ENCODE measurements around the gene LMAN2. TPM values are rescaled to one million over a fixed set of nuclear protein-coding genes. Genes with fewer than 3 reads are reported as not detected.
"Not testable (repeated sequence)": the region's sequence is repeated elsewhere in the genome, so short reads cannot be mapped to it uniquely, and the experiment has no call there.

The LMAN2 gene
- total RNA-seq, 2 experiments from 2014 or later = 119 to 127 TPM

GRCh38 chr5:177343000-177343399, 8.5 kb downstream of the LMAN2 start:
- H3K4me3 Mint-ChIP-seq; H3K27ac Mint-ChIP-seq; POLR2A ChIA-PET; ATAC-seq; H3K9me3 Mint-ChIP-seq (ENCODE audit: insufficient read depth); H3K27me3 Mint-ChIP-seq (ENCODE audit: low read depth); DNase-seq: not testable (repeated sequence)
- Mint-ChIP-seq H3K36me3 (ENCODE audit: low read depth) (peaks cover 43% of the 10 kb centered on the region), H3K4me1 (ENCODE audit: low read depth) (peaks cover 43% of the 10 kb centered on the region)
- CTCF ChIA-PET = interaction anchor here (1.3 kb wide), 1 partner anchor 14 kb away, joined by 4 read pairs; the partner anchor contains the start of gene RGS14

- H3K4me3 Mint-ChIP-seq = no peak overlapping the region
- no peaks in the 10 kb centered on the region for H3K9me3 Mint-ChIP-seq (ENCODE audit: insufficient read depth)
- H3K4me1 Mint-ChIP-seq (ENCODE audit: low read depth) = peaks cover 38% of the 10 kb centered on the region
- ChIA-PET POLR2A (no interaction called here), CTCF (no interaction called here)
- H3K27ac Mint-ChIP-seq = peak overlapping the region; percentile 60
- H3K36me3 Mint-ChIP-seq (ENCODE audit: low read depth) = peaks cover 55% of the 10 kb centered on the region
- ATAC-seq = no peak
- H3K27me3 Mint-ChIP-seq (ENCODE audit: low read depth) = no peaks in the 10 kb centered on the region
- DNase-seq = no peak
Observed at GRCh38 chr5:177339107-177339638, 12.3 kb downstream of the LMAN2 start.

GRCh38 chr5:177338251-177339106, 13.0 kb downstream of the LMAN2 start:
- peak overlapping the region; percentile 50 for H3K27ac Mint-ChIP-seq
- peaks cover 58% of the 10 kb centered on the region for H3K36me3 Mint-ChIP-seq (ENCODE audit: low read depth)
- H3K27me3 Mint-ChIP-seq (ENCODE audit: low read depth) = no peaks in the 10 kb centered on the region
- H3K4me1 Mint-ChIP-seq (ENCODE audit: low read depth) = peaks cover 40% of the 10 kb centered on the region
- no peak overlapping the region for H3K4me3 Mint-ChIP-seq
- ChIA-PET POLR2A (no interaction called here), CTCF (no interaction called here)
- DNase-seq (no peak), ATAC-seq (no peak)
- H3K9me3 Mint-ChIP-seq (ENCODE audit: insufficient read depth) = no peaks in the 10 kb centered on the region

GRCh38 chr5:177336603-177337494, 14.6 kb downstream of the LMAN2 start:
- Mint-ChIP-seq H3K9me3 (ENCODE audit: insufficient read depth) (no peaks in the 10 kb centered on the region), H3K4me1 (ENCODE audit: low read depth) (peaks cover 45% of the 10 kb centered on the region), H3K36me3 (ENCODE audit: low read depth) (peaks cover 62% of the 10 kb centered on the region), H3K4me3 (no peak overlapping the region), H3K27ac (peak overlapping the region; percentile 57), H3K27me3 (ENCODE audit: low read depth) (no peaks in the 10 kb centered on the region)
- CTCF ChIA-PET = interaction anchor here (0.8 to 1.7 kb wide), 10 partner anchors 10 to 223 kb away, joined by 3 to 11 read pairs (median 4); no protein-coding TSS in a partner anchor
- POLR2A ChIA-PET = no interaction called here
- ATAC-seq = no peak
- no peak for DNase-seq

GRCh38 chr5:177336112-177336511, 15.4 kb downstream of the LMAN2 start:
- no peak overlapping the region for H3K4me3 Mint-ChIP-seq
- ATAC-seq (peak; percentile 77), DNase-seq (peak; percentile 48)
- H3K4me1 Mint-ChIP-seq (ENCODE audit: low read depth) = peaks cover 50% of the 10 kb centered on the region
- H3K27ac Mint-ChIP-seq = peak overlapping the region; percentile 57
- ChIA-PET CTCF (interaction anchor here (1.0 to 1.7 kb wide), 11 partner anchors 9 to 222 kb away, joined by 3 to 11 read pairs (median 4); no protein-coding TSS in a partner anchor), POLR2A (interaction anchor here (1.2 kb wide), 1 partner anchor 16 kb away, joined by 3 read pairs; the partner anchor contains the start of gene LMAN2)
- no peaks in the 10 kb centered on the region for H3K9me3 Mint-ChIP-seq (ENCODE audit: insufficient read depth)
- peaks cover 62% of the 10 kb centered on the region for H3K36me3 Mint-ChIP-seq (ENCODE audit: low read depth)
- no peaks in the 10 kb centered on the region for H3K27me3 Mint-ChIP-seq (ENCODE audit: low read depth)

GRCh38 chr5:177335701-177336065, 15.8 kb downstream of the LMAN2 start:
- Mint-ChIP-seq H3K4me3 (no peak overlapping the region), H3K4me1 (ENCODE audit: low read depth) (peaks cover 50% of the 10 kb centered on the region), H3K36me3 (ENCODE audit: low read depth) (peaks cover 62% of the 10 kb centered on the region), H3K9me3 (ENCODE audit: insufficient read depth) (no peaks in the 10 kb centered on the region), H3K27me3 (ENCODE audit: low read depth) (no peaks in the 10 kb centered on the region), H3K27ac (no peak overlapping the region)
- DNase-seq (no peak), ATAC-seq (no peak)
- ChIA-PET POLR2A (interaction anchor here (1.2 kb wide), 1 partner anchor 16 kb away, joined by 3 read pairs; the partner anchor contains the start of gene LMAN2), CTCF (interaction anchor here (0.6 to 1.7 kb wide), 12 partner anchors 8 to 222 kb away, joined by 3 to 11 read pairs (median 4); no protein-coding TSS in a partner anchor)

GRCh38 chr5:177334781-177335700, 16.4 kb downstream of the LMAN2 start:
- Mint-ChIP-seq H3K9me3 (ENCODE audit: insufficient read depth) (no peaks in the 10 kb centered on the region), H3K4me1 (ENCODE audit: low read depth) (peaks cover 46% of the 10 kb centered on the region), H3K27me3 (ENCODE audit: low read depth) (no peaks in the 10 kb centered on the region), H3K36me3 (ENCODE audit: low read depth) (peaks cover 66% of the 10 kb centered on the region), H3K27ac (no peak overlapping the region), H3K4me3 (no peak overlapping the region)
- ChIA-PET CTCF (interaction anchor here (0.6 to 1.7 kb wide), 7 partner anchors 11 to 221 kb away, joined by 3 to 7 read pairs (median 4); no protein-coding TSS in a partner anchor), POLR2A (interaction anchor here (1.2 kb wide), 1 partner anchor 17 kb away, joined by 3 read pairs; the partner anchor contains the start of gene LMAN2)
- ATAC-seq = no peak
- no peak for DNase-seq

GRCh38 chr5:177334155-177334551, 17.3 kb downstream of the LMAN2 start:
- no peak overlapping the region for H3K27ac Mint-ChIP-seq

GRCh38 chr5:177333420-177334154, 17.9 kb downstream of the LMAN2 start:
- ATAC-seq (no peak), DNase-seq (no peak)
- peaks cover 64% of the 10 kb centered on the region for H3K36me3 Mint-ChIP-seq (ENCODE audit: low read depth)
- no peaks in the 10 kb centered on the region for H3K27me3 Mint-ChIP-seq (ENCODE audit: low read depth)
- CTCF ChIA-PET = interaction anchor here (1.1 to 1.6 kb wide), 3 partner anchors 24 to 110 kb away, joined by 3 to 4 read pairs (median 3); no protein-coding TSS in a partner anchor
- H3K4me1 Mint-ChIP-seq (ENCODE audit: low read depth) = peaks cover 33% of the 10 kb centered on the region
- no peak overlapping the region for H3K27ac Mint-ChIP-seq
- no peaks in the 10 kb centered on the region for H3K9me3 Mint-ChIP-seq (ENCODE audit: insufficient read depth)
- POLR2A ChIA-PET = interaction anchor here (0.8 kb wide), 1 partner anchor 18 kb away, joined by 3 read pairs; the partner anchor contains the start of gene LMAN2
- H3K4me3 Mint-ChIP-seq = no peak overlapping the region

More at GRCh38 chr5:177334155-177334551, 17.3 kb downstream of the LMAN2 start:
- H3K27me3 Mint-ChIP-seq (ENCODE audit: low read depth) = no peaks in the 10 kb centered on the region
- ATAC-seq = no peak
- CTCF ChIA-PET = interaction anchor here (1.4 to 1.6 kb wide), 2 partner anchors 24 to 35 kb away, joined by 3 to 4 read pairs; no protein-coding TSS in a partner anchor
- peaks cover 37% of the 10 kb centered on the region for H3K4me1 Mint-ChIP-seq (ENCODE audit: low read depth)
- DNase-seq = no peak
- POLR2A ChIA-PET = interaction anchor here (0.8 kb wide), 1 partner anchor 17 kb away, joined by 3 read pairs; the partner anchor contains the start of gene LMAN2
- H3K9me3 Mint-ChIP-seq (ENCODE audit: insufficient read depth) = no peaks in the 10 kb centered on the region
- H3K36me3 Mint-ChIP-seq (ENCODE audit: low read depth) = peaks cover 64% of the 10 kb centered on the region
- no peak overlapping the region for H3K4me3 Mint-ChIP-seq

- peak overlapping the region; percentile 25 for H3K27ac Mint-ChIP-seq
- CTCF ChIA-PET = interaction anchor here (1.1 to 1.6 kb wide), 3 partner anchors 18 to 111 kb away, joined by 3 to 4 read pairs (median 4); no protein-coding TSS in a partner anchor
- ATAC-seq (no peak), DNase-seq (no peak)
- no peak overlapping the region for H3K4me3 Mint-ChIP-seq
- peaks cover 38% of the 10 kb centered on the region for H3K4me1 Mint-ChIP-seq (ENCODE audit: low read depth)
- peaks cover 63% of the 10 kb centered on the region for H3K36me3 Mint-ChIP-seq (ENCODE audit: low read depth)
- POLR2A ChIA-PET = no interaction called here
- H3K9me3 Mint-ChIP-seq (ENCODE audit: insufficient read depth) = no peaks in the 10 kb centered on the region
- no peaks in the 10 kb centered on the region for H3K27me3 Mint-ChIP-seq (ENCODE audit: low read depth)
Observed at GRCh38 chr5:177332896-177333260, 18.6 kb downstream of the LMAN2 start.

Data from activated CD8-positive, alpha-beta T cell treated with anti-CD3 and anti-CD28 coated beads, Interleukin-2, amount 10 ng/mL, durations not matched to agents 7 days and 5 days (primary cell).